IMR-90 (cell line): ENCODE measurements around the gene VEGFC. TPM values are rescaled to one million over a fixed set of nuclear protein-coding genes. Genes with fewer than 3 reads are reported as not detected.

Source experiments
- ATAC-seq: fragments of 200-7000 bp; cut with Tn5 transposase; 2 replicates; pipeline ENCODE4 v1.9.1; 2020; ENCODE audit warnings: low read depth, mild to moderate bottlenecking, moderate library complexity
- BruUV-seq: library from RNA; stranded (reverse); fragments of 400-500 nt; replicated peaks from 2 replicates; lab custom pipeline; 2021; lab: Mats Ljungman, UMichigan
- CTCF ChIA-PET: fragments of 300-600 bp; formaldehyde crosslinking; extraction: SDS; loops from one replicate; lab custom pipeline; 2021; ENCODE audit warnings: antibody characterized with exemption; lab: Yijun Ruan, JAX
- POLR2A ChIA-PET: fragments of 300-600 bp; sonication (Branson Sonifier 250); formaldehyde crosslinking; loops from one replicate; lab custom pipeline; 2022; ENCODE audit warnings: antibody characterized with exemption; ENCODE audit not compliant: unreplicated experiment; lab: Charles Lee
- DNase-seq: peaks from one replicate; pipeline ENCODE4 v3.0.0; 2013
- H2AFZ ChIP-seq: replicated peaks from 2 replicates; pipeline ENCODE3; 2013; ENCODE audit warnings: low read length, mild to moderate bottlenecking; ENCODE audit not compliant: poor library complexity
- H2AK5ac ChIP-seq: 2 replicates; pipeline ENCODE4 v1.6.1; 2013; ENCODE audit warnings: low read depth, low read length, inconsistent platforms
- H2AK9ac ChIP-seq: replicated peaks from 2 replicates; pipeline ENCODE3; 2013; ENCODE audit warnings: mild to moderate bottlenecking, low read depth, low read length, moderate library complexity; ENCODE audit not compliant: poor library complexity
- H2BK120ac ChIP-seq: 2 replicates; pipeline ENCODE4 v1.6.1; 2013; ENCODE audit warnings: low read depth, low read length, inconsistent platforms
- H2BK15ac ChIP-seq: 3 replicates; pipeline ENCODE4 v1.6.1; 2013; ENCODE audit warnings: low read depth, low read length, inconsistent platforms
- H2BK20ac ChIP-seq: 2 replicates; pipeline ENCODE4 v1.6.1; 2013; ENCODE audit warnings: low read depth, mild to moderate bottlenecking, inconsistent platforms, low read length, moderate library complexity
- H2BK5ac ChIP-seq: 2 replicates; pipeline ENCODE4 v1.6.1; 2013; ENCODE audit warnings: mild to moderate bottlenecking, low read depth, low read length, inconsistent platforms; ENCODE audit not compliant: poor library complexity, severe bottlenecking
- H3K14ac ChIP-seq: replicated peaks from 2 replicates; pipeline ENCODE4 v1.6.1; 2013; ENCODE audit warnings: low read depth, low read length, inconsistent platforms
- H3K18ac ChIP-seq: 2 replicates; pipeline ENCODE4 v1.6.1; 2013; ENCODE audit warnings: low read depth, low read length, control low read depth
- H3K23ac ChIP-seq: 2 replicates; pipeline ENCODE4 v1.6.1; 2013; ENCODE audit warnings: low read depth, low read length, inconsistent platforms
- H3K27ac ChIP-seq: 2 replicates; pipeline ENCODE4 v1.5.1; 2013; ENCODE audit warnings: mild to moderate bottlenecking, control low read depth, low read length; ENCODE audit not compliant: insufficient read depth
- H3K27me3 ChIP-seq: 2 replicates; pipeline ENCODE4 v1.6.1; 2013; ENCODE audit warnings: low read length; ENCODE audit not compliant: control insufficient read depth, insufficient read depth
- H3K36me3 ChIP-seq: 2 replicates; pipeline ENCODE4 v1.6.1; 2013; ENCODE audit warnings: low read length, mixed read lengths; ENCODE audit not compliant: control insufficient read depth, insufficient read depth
- H3K4ac ChIP-seq: 2 replicates; pipeline ENCODE4 v1.6.1; 2013; ENCODE audit warnings: low read depth, low read length, inconsistent platforms
- H3K4me1 ChIP-seq: 2 replicates; pipeline ENCODE4 v1.6.1; 2013; ENCODE audit warnings: low read length, mixed read lengths; ENCODE audit not compliant: control insufficient read depth, insufficient read depth
- H3K4me2 ChIP-seq: 2 replicates; pipeline ENCODE4 v1.6.1; 2013; ENCODE audit warnings: low read depth, mild to moderate bottlenecking, control low read depth, low read length, moderate library complexity
- H3K4me3 ChIP-seq: 2 replicates; pipeline ENCODE4 v1.5.1; 2013; ENCODE audit warnings: low read depth, mild to moderate bottlenecking, control low read depth, low read length, moderate library complexity; ENCODE audit not compliant: insufficient read depth
- H3K56ac ChIP-seq: 2 replicates; pipeline ENCODE4 v1.6.1; 2013; ENCODE audit warnings: low read length, inconsistent platforms; ENCODE audit not compliant: insufficient read depth; ENCODE audit errors: extremely low read depth
- H3K79me1 ChIP-seq, 2 experiments: 2 replicates each; pipeline ENCODE4 v1.6.1; 2013; ENCODE audit warnings: low read length in 2 of 2, inconsistent platforms in 1 of 2, low read depth in 1 of 2
- H3K9ac ChIP-seq: 2 replicates; pipeline ENCODE4 v1.6.1; 2013; ENCODE audit warnings: low read depth, low read length, control low read depth
- H3K9me1 ChIP-seq: 2 replicates; pipeline ENCODE4 v1.6.1; 2013; ENCODE audit warnings: low read length, inconsistent platforms; ENCODE audit not compliant: insufficient read depth
- H3K9me3 ChIP-seq: 2 replicates; pipeline ENCODE4 v1.6.1; 2013; ENCODE audit warnings: low read length; ENCODE audit not compliant: control insufficient read depth, insufficient read depth
- H4K20me1 ChIP-seq: 2 replicates; pipeline ENCODE4 v1.6.1; 2013; ENCODE audit warnings: low read length, inconsistent platforms; ENCODE audit not compliant: insufficient read depth
- H4K5ac ChIP-seq: 2 replicates; pipeline ENCODE4 v1.6.1; 2013; ENCODE audit warnings: mild to moderate bottlenecking, low read depth, low read length, control low read depth
- H4K8ac ChIP-seq, 2 experiments: 2 replicates each; pipeline ENCODE4 v1.6.1; 2013; ENCODE audit warnings: low read depth in 2 of 2, low read length in 2 of 2, control low read depth in 1 of 2, inconsistent platforms in 1 of 2
- H4K91ac ChIP-seq: 2 replicates; pipeline ENCODE4 v1.6.1; 2013; ENCODE audit warnings: low read depth, low read length, inconsistent platforms; ENCODE audit not compliant: insufficient read depth
- CEBPB ChIP-seq: IDR thresholded peaks from 2 replicates; pipeline ENCODE4 v1.6.1; 2012; ENCODE audit warnings: low read depth, low read length, improper control_type of control experiment
- CTCF ChIP-seq: conservative IDR thresholded peaks from 2 replicates; pipeline ENCODE4 v1.5.1; 2012; ENCODE audit warnings: mild to moderate bottlenecking, low read depth, low read length, improper control_type of control experiment
- MAZ ChIP-seq: IDR thresholded peaks from 2 replicates; pipeline ENCODE4 v1.6.1; 2012; ENCODE audit warnings: low read depth, mild to moderate bottlenecking, low read length, improper control_type of control experiment, moderate library complexity, borderline replicate concordance
- MXI1 ChIP-seq: IDR thresholded peaks from 2 replicates; pipeline ENCODE4 v1.6.1; 2012; ENCODE audit warnings: low read depth, mild to moderate bottlenecking, low read length, moderate library complexity, borderline replicate concordance
- NFE2L2 ChIP-seq: fragments of 150-350 bp; IDR thresholded peaks from 2 replicates; pipeline ENCODE4 v1.6.1; 2016; ENCODE audit warnings: low read depth, mild to moderate bottlenecking, low read length
- POLR2A ChIP-seq: IDR thresholded peaks from 2 replicates; pipeline ENCODE4 v1.6.1; 2012; ENCODE audit warnings: mild to moderate bottlenecking, low read depth, low read length
- WGBS, 2 experiments: methylation state at CpG; one replicate each; pipeline versions ENCODE4 v1.1.5 to v1.1.7; 2013; ENCODE audit warnings: missing lambda C conversion rate in 2 of 2; ENCODE audit not compliant: insufficient read length in 1 of 2; ENCODE audit errors: extremely low coverage in 2 of 2; 5-methylcytosine and 5-hydroxymethylcytosine counted together
- dilution Hi-C: fragments of 300-500 bp; cut with HindIII; formaldehyde crosslinking; loops from one replicate; pipeline ENCODE4 v1.14.3; 2018; ENCODE audit warnings: low sequenced_read_pairs; ENCODE audit not compliant: unreplicated experiment
- in situ Hi-C: fragments of 300-500 bp; cut with MboI; formaldehyde crosslinking; loops from 3 replicates; pipeline ENCODE4 v1.14.3; 2019; ENCODE audit warnings: low sequenced_read_pairs, inconsistent platforms, mixed read lengths
- intact Hi-C: fragments of 100-400 bp; cut with micrococcal nuclease; formaldehyde crosslinking; loops from 2 replicates; pipeline ENCODE4 v1.10.0; 2022
- polyA plus RNA-seq, 3 experiments: library from polyadenylated mRNA; depleted of rRNA; stranded (reverse); fragments of >200 nt; gene quantifications; 2 replicates each; pipeline ENCODE4 v1.2.3, GENCODE V29; 2012; ENCODE audit warnings: low replicate concordance in 1 of 3
- total RNA-seq: library from RNA; depleted of rRNA; stranded (reverse); fragments of >200 nt; gene quantifications from 2 replicates; pipeline ENCODE4 v1.2.3, GENCODE V29; 2012

Gene VEGFC
- total and polyA plus RNA-seq, 2 of the 4 experiments (the other 2 are of a cell fraction): 22.9 to 49.7 TPM

GRCh38 chr4:176758731-176759130 lies 34.0 kb downstream of the VEGFC start:
- H2BK15ac ChIP-seq: no peak overlapping the region
- H4K91ac ChIP-seq: no peak overlapping the region
- ChIA-PET CTCF (no interaction called here), POLR2A (interaction anchor here (0.7 kb wide), 1 partner anchor 548 kb away, joined by 5 read pairs; no protein-coding TSS in a partner anchor)
- no TSS peak for BruUV-seq
- no peaks in the 10 kb centered on the region for H3K27me3 ChIP-seq
- in situ Hi-C loops (no loop called here), dilution Hi-C loops (no loop called here), intact Hi-C loops (no loop called here)
- H3K56ac ChIP-seq: no peak overlapping the region
- ATAC-seq (no peak), DNase-seq (no peak)
- peak overlapping the region; percentile 79; the same call in 1 of the 2 replicates for H3K23ac ChIP-seq
- H2AK9ac ChIP-seq: peak overlapping the region; percentile 23
- no peaks in the 10 kb centered on the region for H3K9me3 ChIP-seq
- H3K9ac ChIP-seq: no peak overlapping the region
- H3K4me2 ChIP-seq: no peak overlapping the region
- peaks cover 20% of the 10 kb centered on the region for H3K4me1 ChIP-seq
- no peak overlapping the region for H2BK5ac ChIP-seq
- H3K18ac ChIP-seq: no peak overlapping the region
- no peak overlapping the region for H3K27ac ChIP-seq
- no peak overlapping the region for H3K4me3 ChIP-seq
- H2AFZ ChIP-seq: peak overlapping the region; percentile 5
- no peak overlapping the region for H4K8ac ChIP-seq
- 100% methylated on average over 1 of the region's 2 CpGs; no CpG with 5 or more reads in 1 of the 2 experiments for WGBS, 2 experiments
- peak overlapping the region; percentile 41; the same call in 1 of the 2 replicates for H3K14ac ChIP-seq
- H3K4ac ChIP-seq: no peak overlapping the region
- no peak overlapping the region for H2BK120ac ChIP-seq
- peaks cover 68% of the 10 kb centered on the region for H4K20me1 ChIP-seq
- TF ChIP-seq CEBPB: no peak
- TF ChIP-seq NFE2L2: no peak
- TF ChIP-seq CTCF: no peak
- TF ChIP-seq POLR2A: no peak
- TF ChIP-seq MXI1: no peak
- TF ChIP-seq MAZ: no peak
- H3K9me1 ChIP-seq: peaks cover 11% of the 10 kb centered on the region; the same call in 1 of the 2 replicates
- no peaks in the 10 kb centered on the region for H3K36me3 ChIP-seq
- peaks cover 4 to 44% of the 10 kb centered on the region in 2 experiments; a peak in 3 of 4 replicates for H3K79me1 ChIP-seq
- no peak overlapping the region for H2AK5ac ChIP-seq
- no peak overlapping the region for H4K5ac ChIP-seq
- H2BK20ac ChIP-seq: no peak overlapping the region
